ENCODE measurements around the gene RIC3.

DNA sequence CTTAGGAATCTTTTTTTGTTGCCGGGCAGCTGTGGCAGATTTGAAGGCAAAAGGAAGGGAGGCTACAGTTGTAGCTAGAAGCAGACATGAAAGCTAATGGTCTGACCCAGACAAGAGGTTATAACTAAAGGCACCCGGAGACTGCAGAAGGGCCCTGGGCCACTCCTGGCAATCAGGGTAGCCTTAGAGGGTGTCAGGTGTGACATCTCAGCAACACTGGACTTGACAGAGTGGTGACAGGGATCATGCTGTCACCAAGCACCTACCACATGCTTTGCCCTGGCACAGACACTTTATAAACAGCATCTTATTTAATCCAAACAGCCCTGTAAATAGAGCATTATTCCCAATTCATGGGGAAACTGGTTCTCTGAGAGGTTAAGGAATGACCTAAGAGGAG lies 62.1 kb downstream of the RIC3 start:
- TF ChIP-seq, protein P1, sequence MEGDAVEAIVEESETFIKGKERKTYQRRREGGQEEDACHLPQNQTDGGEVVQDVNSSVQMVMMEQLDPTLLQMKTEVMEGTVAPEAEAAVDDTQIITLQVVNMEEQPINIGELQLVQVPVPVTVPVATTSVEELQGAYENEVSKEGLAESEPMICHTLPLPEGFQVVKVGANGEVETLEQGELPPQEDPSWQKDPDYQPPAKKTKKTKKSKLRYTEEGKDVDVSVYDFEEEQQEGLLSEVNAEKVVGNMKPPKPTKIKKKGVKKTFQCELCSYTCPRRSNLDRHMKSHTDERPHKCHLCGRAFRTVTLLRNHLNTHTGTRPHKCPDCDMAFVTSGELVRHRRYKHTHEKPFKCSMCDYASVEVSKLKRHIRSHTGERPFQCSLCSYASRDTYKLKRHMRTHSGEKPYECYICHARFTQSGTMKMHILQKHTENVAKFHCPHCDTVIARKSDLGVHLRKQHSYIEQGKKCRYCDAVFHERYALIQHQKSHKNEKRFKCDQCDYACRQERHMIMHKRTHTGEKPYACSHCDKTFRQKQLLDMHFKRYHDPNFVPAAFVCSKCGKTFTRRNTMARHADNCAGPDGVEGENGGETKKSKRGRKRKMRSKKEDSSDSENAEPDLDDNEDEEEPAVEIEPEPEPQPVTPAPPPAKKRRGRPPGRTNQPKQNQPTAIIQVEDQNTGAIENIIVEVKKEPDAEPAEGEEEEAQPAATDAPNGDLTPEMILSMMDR (IDR thresholded peaks at IDR 0.05 in 4 of 5, conservative IDR thresholded peaks at IDR 0.05 in 1 of 5), result no peak
- TF ChIP-seq POLR2A (IDR thresholded peaks at IDR 0.05), result no peak

Measured in gastrocnemius medialis (tissue), 4 donors.